Muscle layer of colon (tissue), 2 donors: Measurements from ENCODE around the gene THAP11.

Source experiments
- H3K27ac ChIP-seq: one replicate; pipeline ENCODE4 v1.7.0; 2013; ENCODE audit warnings: low read depth, mild to moderate bottlenecking, low read length, moderate library complexity
- H3K27me3 ChIP-seq, 2 donors: one replicate each; pipeline ENCODE4 v1.7.0; 2013; ENCODE audit warnings: low read length in 2 of 2, mild to moderate bottlenecking in 2 of 2; ENCODE audit not compliant: insufficient read depth in 2 of 2, control insufficient read depth in 1 of 2
- H3K36me3 ChIP-seq: one replicate; pipeline ENCODE4 v1.7.0; 2013; ENCODE audit warnings: mild to moderate bottlenecking, low read length; ENCODE audit not compliant: insufficient read depth
- H3K4me1 ChIP-seq: one replicate; pipeline ENCODE4 v1.7.0; 2013; ENCODE audit warnings: mild to moderate bottlenecking, low read length; ENCODE audit not compliant: insufficient read depth
- H3K4me3 ChIP-seq, 2 donors: one replicate each; pipeline ENCODE4 v1.7.0; 2013; ENCODE audit warnings: low read length in 2 of 2, low read depth in 1 of 2, mild to moderate bottlenecking in 1 of 2, moderate library complexity in 1 of 2
- H3K9ac ChIP-seq: one replicate; pipeline ENCODE4 v1.7.0; 2013; ENCODE audit warnings: low read length
- H3K9me3 ChIP-seq: one replicate; pipeline ENCODE4 v1.7.0; 2013; ENCODE audit warnings: mild to moderate bottlenecking, low read length
- donor health status: abdominal sarcoma.
- donor health status: Adenocarcinoma of cecum.

Gene THAP11

GRCh38 chr16:67841198-67841815, 813 bp upstream of the THAP11 start:
- Histone ChIP-seq H3K9ac (peak overlapping the region; percentile 50), H3K9me3 (no peaks in the 10 kb centered on the region), H3K4me1 (peaks cover 36% of the 10 kb centered on the region), H3K4me3 (peak overlapping the region; percentile 80 to 96), H3K27ac (peak overlapping the region; percentile 100), H3K27me3 (no peaks in the 10 kb centered on the region), H3K36me3 (no peaks in the 10 kb centered on the region)

GRCh38 chr16:67842509-67843342, 606 bp downstream of the THAP11 start:
- H3K27me3 ChIP-seq: no peaks in the 10 kb centered on the region
- H3K4me1 ChIP-seq: peaks cover 39% of the 10 kb centered on the region
- peak overlapping the region; percentile 100 for H3K27ac ChIP-seq
- no peaks in the 10 kb centered on the region for H3K36me3 ChIP-seq
- no peaks in the 10 kb centered on the region for H3K9me3 ChIP-seq
- H3K9ac ChIP-seq: peak overlapping the region; percentile 73
- peak overlapping the region; percentile 80 to 96 for H3K4me3 ChIP-seq

GRCh38 chr16:67843343-67843765, 1.2 kb downstream of the THAP11 start:
- Histone ChIP-seq H3K4me1 (peaks cover 45% of the 10 kb centered on the region), H3K27me3 (no peaks in the 10 kb centered on the region), H3K27ac (peak overlapping the region; percentile 100), H3K4me3 (peak overlapping the region; percentile 80 to 96), H3K9ac (peak overlapping the region; percentile 73), H3K9me3 (no peaks in the 10 kb centered on the region), H3K36me3 (no peaks in the 10 kb centered on the region)

DNA sequence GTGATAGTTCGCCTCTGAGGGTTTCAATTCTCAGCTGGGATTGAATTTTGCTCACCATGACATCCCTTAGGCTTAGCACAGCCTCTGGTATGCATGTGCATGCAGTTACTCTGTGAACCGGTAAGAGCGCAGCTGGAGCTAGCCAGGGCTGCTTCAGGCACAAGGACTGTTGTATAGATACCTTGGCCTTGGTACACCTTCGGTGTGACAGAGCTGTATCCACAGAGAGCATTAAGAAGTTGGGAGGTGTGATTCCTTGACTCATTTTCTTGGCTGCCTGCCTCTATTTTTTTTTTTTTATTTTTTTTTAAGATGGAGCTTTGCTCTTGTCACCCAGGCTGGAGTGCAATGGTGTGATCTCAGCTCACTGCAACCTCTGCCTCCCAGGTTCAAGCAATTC, 2.4 kb downstream of the THAP11 start:
- no peaks in the 10 kb centered on the region for H3K27me3 ChIP-seq
- no peaks in the 10 kb centered on the region for H3K36me3 ChIP-seq
- peak overlapping the region; percentile 15 for H3K9ac ChIP-seq
- H3K27ac ChIP-seq: no peak overlapping the region
- H3K4me3 ChIP-seq: peak overlapping the region in 1 of 2 donors; percentile 44
- H3K9me3 ChIP-seq: no peaks in the 10 kb centered on the region
- H3K4me1 ChIP-seq: peaks cover 48% of the 10 kb centered on the region

DNA sequence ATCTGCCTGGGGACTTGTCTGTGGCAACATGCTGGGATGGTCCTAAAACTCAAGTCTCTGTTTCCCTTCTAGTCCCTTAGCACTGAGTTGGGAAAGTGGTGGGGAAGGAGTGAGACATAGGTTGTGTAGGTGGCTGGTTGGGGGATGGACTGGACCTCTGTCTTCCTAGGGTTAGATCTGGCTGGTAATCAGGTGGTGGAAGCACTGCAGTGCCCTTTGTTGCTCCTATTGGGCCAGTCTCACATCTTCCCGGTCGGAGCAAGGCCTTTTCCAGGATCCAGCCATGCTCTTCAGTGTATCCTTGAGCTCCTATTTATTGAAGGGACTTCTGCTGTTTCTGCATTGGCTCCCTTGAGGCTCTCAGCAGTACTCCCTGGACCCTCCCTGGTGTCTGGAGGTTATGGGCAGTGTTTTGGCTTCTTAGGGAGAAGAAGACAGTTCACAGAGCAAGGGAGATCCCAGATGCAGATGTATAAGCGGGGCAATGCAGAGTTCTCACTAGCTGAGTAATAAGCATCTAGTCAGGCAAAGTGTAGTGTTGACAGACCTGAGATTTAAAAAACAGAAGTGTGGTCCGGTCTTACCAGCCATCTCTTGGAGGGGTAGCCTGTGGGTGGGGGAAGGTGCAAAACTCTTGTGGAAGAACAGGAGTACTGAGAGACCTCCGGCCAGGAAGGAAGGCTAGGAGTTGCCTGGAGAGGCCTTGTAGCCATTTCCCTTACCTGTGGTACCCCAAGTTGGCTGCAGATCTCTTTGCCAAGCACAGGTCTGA, 3.4 kb downstream of the THAP11 start:
- Histone ChIP-seq H3K36me3 (no peaks in the 10 kb centered on the region), H3K9me3 (no peaks in the 10 kb centered on the region), H3K27me3 (no peaks in the 10 kb centered on the region), H3K4me1 (peaks cover 48% of the 10 kb centered on the region), H3K27ac (peak overlapping the region; percentile 99), H3K4me3 (peak overlapping the region; percentile 87 to 90), H3K9ac (peak overlapping the region; percentile 70)

GRCh38 chr16:67846063-67846319, 3.9 kb downstream of the THAP11 start:
- H3K4me1 ChIP-seq: peaks cover 48% of the 10 kb centered on the region
- H3K9ac ChIP-seq: peak overlapping the region; percentile 70
- no peaks in the 10 kb centered on the region for H3K9me3 ChIP-seq
- H3K27ac ChIP-seq: peak overlapping the region; percentile 99
- H3K27me3 ChIP-seq: no peaks in the 10 kb centered on the region
- peak overlapping the region; percentile 87 to 90 for H3K4me3 ChIP-seq
- H3K36me3 ChIP-seq: no peaks in the 10 kb centered on the region

DNA sequence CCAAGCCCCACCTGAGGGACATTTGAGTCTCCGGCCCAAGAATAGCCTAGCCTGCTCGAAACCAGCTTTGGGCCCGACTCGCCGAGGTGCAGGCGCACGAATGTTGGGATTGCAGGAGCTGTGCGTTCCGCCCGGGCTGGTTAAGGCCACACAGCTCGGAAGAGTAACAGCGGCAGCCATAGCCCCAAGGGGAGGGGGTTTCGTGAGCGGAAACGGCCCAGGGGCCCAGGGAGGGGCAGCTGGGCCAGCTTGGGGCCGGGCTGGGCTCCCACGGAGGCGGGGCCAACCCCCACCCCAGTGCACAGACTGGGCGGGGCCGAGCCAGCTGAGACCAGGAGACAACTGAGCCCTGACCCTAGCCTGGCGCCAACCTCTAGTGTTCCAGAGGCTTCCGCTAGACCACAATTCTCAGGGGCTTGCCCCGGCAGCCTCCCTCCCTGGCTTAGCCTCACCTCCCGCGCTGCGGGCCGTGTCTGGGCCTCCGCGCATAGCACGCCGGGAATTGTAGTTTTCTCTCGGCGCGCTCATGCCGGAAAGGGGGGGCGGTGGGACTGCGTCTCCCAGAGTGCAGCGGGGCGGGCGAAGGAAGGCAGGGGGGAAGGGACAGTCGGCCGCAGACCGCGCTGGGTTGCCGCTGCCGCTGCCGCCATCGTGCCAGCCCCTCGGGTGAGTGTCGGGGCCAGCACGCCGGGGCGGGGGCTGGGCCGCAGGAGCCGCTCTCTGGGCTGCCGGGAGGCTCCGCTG, 4.4 kb downstream of the THAP11 start, which contains the start of gene NUTF2:
NUTF2 (plus strand) TSS at position 614 of the 744 bp plus-strand sequence. CDS start 18,198 bp downstream, outside the sequence.
- peaks cover 45% of the 10 kb centered on the region for H3K4me1 ChIP-seq
- peak within 1 kb of the TSS; percentile 99 for H3K27ac ChIP-seq
- H3K36me3 ChIP-seq: no peaks in the 10 kb centered on the region
- peak within 1 kb of the TSS; percentile 80 for H3K9ac ChIP-seq
- peak within 1 kb of the TSS; percentile 87 to 90 for H3K4me3 ChIP-seq
- H3K9me3 ChIP-seq: no peaks in the 10 kb centered on the region
- no peaks in the 10 kb centered on the region for H3K27me3 ChIP-seq

GRCh38 chr16:67847064-67847861, 5.1 kb downstream of the THAP11 start, which contains the start of gene CENPT:
Gene CENPT (minus strand): TSS chr16:67847693. CDS start chr16:67833859, 13,834 bp downstream.
- peak within 1 kb of the TSS; percentile 80 for H3K9ac ChIP-seq
- no peaks in the 10 kb centered on the region for H3K9me3 ChIP-seq
- H3K4me3 ChIP-seq: peak within 1 kb of the TSS; percentile 87 to 90
- H3K27me3 ChIP-seq: no peaks in the 10 kb centered on the region
- H3K4me1 ChIP-seq: peaks cover 43% of the 10 kb centered on the region
- H3K27ac ChIP-seq: peak within 1 kb of the TSS; percentile 99
- H3K36me3 ChIP-seq: no peaks in the 10 kb centered on the region

DNA sequence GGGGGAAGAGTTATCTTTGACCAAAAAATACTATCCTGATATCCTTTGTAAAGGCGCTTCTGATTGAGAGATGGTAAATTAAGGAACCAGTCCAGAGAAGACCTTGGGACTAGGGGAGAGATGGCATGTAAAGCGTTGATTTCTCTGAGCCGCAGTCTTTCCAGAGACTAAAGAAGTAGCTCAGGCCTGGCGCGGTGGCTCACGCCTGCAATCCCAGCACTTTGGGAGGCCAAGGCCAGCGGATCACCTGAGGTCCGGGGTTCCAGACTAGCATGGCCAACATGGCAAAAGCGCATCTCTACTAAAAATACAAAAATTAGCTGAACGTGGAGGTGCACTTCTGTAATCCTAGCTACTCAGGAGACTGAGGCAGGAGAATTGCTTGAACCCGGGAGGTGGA, 6.0 kb downstream of the THAP11 start:
- Histone ChIP-seq H3K27me3 (no peaks in the 10 kb centered on the region), H3K36me3 (no peaks in the 10 kb centered on the region), H3K4me1 (peaks cover 43% of the 10 kb centered on the region), H3K9me3 (no peaks in the 10 kb centered on the region), H3K9ac (peak overlapping the region; percentile 80), H3K27ac (peak overlapping the region; percentile 99), H3K4me3 (peak overlapping the region; percentile 87 to 90)

DNA sequence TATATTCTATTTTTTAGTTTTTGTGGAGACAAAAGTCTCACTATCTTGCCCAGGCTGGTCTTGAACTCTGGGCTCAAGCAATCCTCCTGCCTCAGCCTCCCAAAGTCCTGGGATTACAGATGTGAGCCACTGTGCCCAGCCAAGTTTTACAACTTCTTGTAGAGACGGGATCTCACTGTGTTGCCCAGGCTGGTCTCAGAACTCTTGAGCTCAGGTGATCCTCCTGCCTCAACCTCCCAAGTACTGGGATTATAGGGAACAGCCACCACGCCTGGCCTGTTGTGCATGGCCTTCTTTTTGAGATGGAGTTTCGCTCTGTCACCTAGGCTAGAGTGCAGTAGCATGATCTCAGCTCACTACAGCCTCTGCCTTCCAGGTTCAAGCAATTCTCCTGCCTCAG, 11.6 kb downstream of the THAP11 start:
- peaks cover 24% of the 10 kb centered on the region for H3K4me1 ChIP-seq
- H3K27me3 ChIP-seq: no peaks in the 10 kb centered on the region
- no peak overlapping the region for H3K9ac ChIP-seq
- no peak overlapping the region for H3K27ac ChIP-seq
- H3K36me3 ChIP-seq: no peaks in the 10 kb centered on the region
- H3K9me3 ChIP-seq: no peaks in the 10 kb centered on the region
- H3K4me3 ChIP-seq: no peak overlapping the region
